Mesenchymal stem cell (in vitro differentiated cells and primary cell): ENCODE data around the gene ZNF669.

Source experiments
- DNase-seq: peaks from one replicate; pipeline ENCODE4 v3.0.0-alpha.2; 2013
- H2AFZ ChIP-seq: one replicate; pipeline ENCODE4 v1.6.1; 2013; ENCODE audit warnings: low read depth, mild to moderate bottlenecking, control low read depth, inconsistent platforms, low read length, moderate library complexity
- H2AK5ac ChIP-seq: 2 replicates; pipeline ENCODE4 v1.6.1; 2013; ENCODE audit warnings: low read length, moderate library complexity, mild to moderate bottlenecking, inconsistent platforms; ENCODE audit not compliant: severe bottlenecking
- H2BK120ac ChIP-seq: one replicate; pipeline ENCODE4 v1.6.1; 2013; ENCODE audit warnings: low read depth, mild to moderate bottlenecking, inconsistent platforms, low read length, moderate library complexity
- H2BK12ac ChIP-seq, 2 experiments: one replicate each; pipeline ENCODE4 v1.6.1; 2013; ENCODE audit warnings: inconsistent platforms in 2 of 2, low read length in 2 of 2, mild to moderate bottlenecking in 2 of 2, moderate library complexity in 2 of 2, control low read depth in 1 of 2
- H2BK15ac ChIP-seq: one replicate; pipeline ENCODE4 v1.6.1; 2013; ENCODE audit warnings: mild to moderate bottlenecking, low read depth, inconsistent platforms; ENCODE audit not compliant: poor library complexity, severe bottlenecking
- H2BK5ac ChIP-seq: 2 replicates; pipeline ENCODE4 v1.6.1; 2013; ENCODE audit warnings: low read depth, mild to moderate bottlenecking, low read length, control low read depth, inconsistent platforms; ENCODE audit not compliant: poor library complexity, severe bottlenecking
- H3K14ac ChIP-seq, 2 experiments: one replicate each; pipeline ENCODE4 v1.6.1; 2013; ENCODE audit warnings: inconsistent platforms in 2 of 2, low read length in 2 of 2, control low read depth in 1 of 2, mild to moderate bottlenecking in 1 of 2, moderate library complexity in 1 of 2
- H3K18ac ChIP-seq, 2 experiments: one replicate each; pipeline ENCODE4 v1.6.1; 2013; ENCODE audit warnings: inconsistent platforms in 2 of 2, low read length in 2 of 2, control low read depth in 1 of 2, low read depth in 1 of 2, mild to moderate bottlenecking in 1 of 2
- H3K23ac ChIP-seq, 2 experiments: one replicate each; pipeline ENCODE4 v1.6.1; 2013; ENCODE audit warnings: inconsistent platforms in 2 of 2, low read length in 2 of 2, mild to moderate bottlenecking in 2 of 2, moderate library complexity in 2 of 2, control low read depth in 1 of 2
- H3K27ac ChIP-seq: 2 replicates; pipeline ENCODE4 v1.5.1; 2013; ENCODE audit warnings: mild to moderate bottlenecking, moderate library complexity, low read length, control low read depth, inconsistent platforms; ENCODE audit not compliant: poor library complexity, severe bottlenecking
- H3K27me3 ChIP-seq, 2 experiments: 2 replicates each; pipeline versions ENCODE4 v1.6.1 to v1.7.0; 2013; ENCODE audit warnings: low read length in 2 of 2, mild to moderate bottlenecking in 2 of 2, moderate library complexity in 2 of 2, control low read depth in 1 of 2, inconsistent platforms in 1 of 2; ENCODE audit not compliant: control insufficient read depth in 1 of 2, insufficient read depth in 1 of 2
- H3K36me3 ChIP-seq, 2 experiments: 2 replicates each; pipeline versions ENCODE4 v1.6.1 to v1.7.0; 2013; ENCODE audit warnings: low read length in 2 of 2, control low read depth in 1 of 2, inconsistent platforms in 1 of 2, low read depth in 1 of 2, mild to moderate bottlenecking in 1 of 2; ENCODE audit not compliant: insufficient read depth in 2 of 2, control insufficient read depth in 1 of 2
- H3K4ac ChIP-seq, 2 experiments: one replicate each; pipeline ENCODE4 v1.6.1; 2013; ENCODE audit warnings: inconsistent platforms in 2 of 2, low read length in 2 of 2, mild to moderate bottlenecking in 2 of 2, moderate library complexity in 2 of 2, control low read depth in 1 of 2, low read depth in 1 of 2
- H3K4me1 ChIP-seq: 2 replicates; pipeline ENCODE4 v1.6.1; 2013; ENCODE audit warnings: low read depth, low read length, control low read depth; ENCODE audit not compliant: control insufficient read depth, insufficient read depth
- H3K4me2 ChIP-seq: 2 replicates; pipeline ENCODE4 v1.6.1; 2013; ENCODE audit warnings: low read length, mild to moderate bottlenecking, inconsistent platforms; ENCODE audit not compliant: poor library complexity, severe bottlenecking
- H3K4me3 ChIP-seq, 2 experiments: 2 replicates each; pipeline versions ENCODE4 v1.5.1 to v1.7.0; 2013; ENCODE audit warnings: low read length in 2 of 2, mild to moderate bottlenecking in 2 of 2, control low read depth in 1 of 2, low read depth in 1 of 2; ENCODE audit not compliant: insufficient read depth in 1 of 2
- H3K79me1 ChIP-seq: replicated peaks from 2 replicates; pipeline ENCODE4 v1.6.1; 2013; ENCODE audit warnings: mild to moderate bottlenecking, control low read depth, low read length, inconsistent platforms; ENCODE audit not compliant: poor library complexity, severe bottlenecking
- H3K9ac ChIP-seq: 2 replicates; pipeline ENCODE4 v1.7.0; 2013; ENCODE audit warnings: mild to moderate bottlenecking, low read length, moderate library complexity
- H3K9me3 ChIP-seq: 2 replicates; pipeline ENCODE4 v1.7.0; 2013; ENCODE audit warnings: mild to moderate bottlenecking, low read length; ENCODE audit not compliant: control insufficient read depth
- H4K8ac ChIP-seq: one replicate; pipeline ENCODE4 v1.6.1; 2013; ENCODE audit warnings: inconsistent platforms, mild to moderate bottlenecking, low read length, moderate library complexity
- H4K91ac ChIP-seq: one replicate; pipeline ENCODE4 v1.6.1; 2013; ENCODE audit warnings: mild to moderate bottlenecking, low read length, inconsistent platforms
- WGBS: methylation state at CpG from one replicate; pipeline ENCODE4 v1.1.7; 2013; ENCODE audit warnings: mixed read lengths; 5-methylcytosine and 5-hydroxymethylcytosine counted together

ZNF669 gene

DNA sequence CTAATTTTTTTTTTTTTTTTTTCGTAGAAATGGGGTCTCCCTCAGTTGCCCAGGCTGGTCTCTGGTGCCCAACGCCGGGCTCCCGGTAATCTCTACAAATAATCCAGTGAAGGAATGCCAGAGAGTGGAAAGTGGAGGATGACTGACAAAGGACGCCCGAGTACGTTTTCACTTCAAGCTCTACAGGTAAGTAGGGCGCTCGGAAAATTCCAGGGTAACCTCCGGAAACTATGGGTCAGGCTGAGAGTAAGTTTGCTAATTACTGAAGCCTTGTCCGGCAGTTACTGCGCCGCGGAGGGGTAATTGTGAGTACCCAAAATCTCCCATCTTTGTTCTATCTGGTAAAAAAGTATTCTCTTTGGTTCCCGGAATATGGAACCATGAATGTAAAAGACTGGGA, 1.8 kb upstream of the ZNF669 start:
- no peak overlapping the region for H4K8ac ChIP-seq
- H2BK15ac ChIP-seq = no peak overlapping the region
- no peak overlapping the region for H2AFZ ChIP-seq
- H3K27ac ChIP-seq = no peak overlapping the region
- H4K91ac ChIP-seq = no peak overlapping the region
- no peak overlapping the region for H3K4ac ChIP-seq
- no peak overlapping the region for H2AK5ac ChIP-seq
- H3K36me3 ChIP-seq = peaks cover 0 to 12% of the 10 kb centered on the region in 2 experiments
- H3K9ac ChIP-seq = no peak overlapping the region
- H3K79me1 ChIP-seq = peaks cover 2% of the 10 kb centered on the region
- DNase-seq = no peak
- H3K18ac ChIP-seq = no peak overlapping the region
- no peak overlapping the region for H2BK5ac ChIP-seq
- H3K4me3 ChIP-seq = no peak overlapping the region
- no peak overlapping the region for H2BK120ac ChIP-seq
- no peaks in the 10 kb centered on the region for H3K27me3 ChIP-seq
- no peak overlapping the region for H3K4me2 ChIP-seq
- peaks cover 13% of the 10 kb centered on the region for H3K9me3 ChIP-seq
- WGBS = 95% methylated on average over 12 of the region's 15 CpGs
- no peak overlapping the region for H3K14ac ChIP-seq
- no peak overlapping the region for H2BK12ac ChIP-seq
- H3K23ac ChIP-seq = no peak overlapping the region
- H3K4me1 ChIP-seq = peaks cover 4% of the 10 kb centered on the region

DNA sequence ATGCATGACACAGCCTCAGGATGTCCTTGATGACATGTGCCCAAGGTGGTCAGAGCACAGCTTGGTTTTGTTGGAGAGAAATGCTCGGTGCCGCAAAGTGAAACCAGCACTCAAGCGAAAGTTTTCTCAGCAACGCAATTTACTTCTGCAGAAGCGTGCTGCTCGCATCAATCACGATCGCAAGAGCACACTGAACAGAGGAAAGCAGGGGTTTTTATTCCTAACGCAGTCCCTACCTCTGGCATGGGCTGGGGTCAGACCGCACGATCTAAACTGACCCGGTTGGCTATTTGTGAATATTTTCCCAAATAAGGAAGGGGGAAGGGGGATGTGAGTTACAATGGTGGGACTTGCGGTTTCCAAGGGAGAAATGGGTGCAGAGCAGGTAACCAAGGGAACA, 809 bp upstream of the ZNF669 start:
- WGBS = 77% methylated on average over 13 of the region's 13 CpGs

DNA sequence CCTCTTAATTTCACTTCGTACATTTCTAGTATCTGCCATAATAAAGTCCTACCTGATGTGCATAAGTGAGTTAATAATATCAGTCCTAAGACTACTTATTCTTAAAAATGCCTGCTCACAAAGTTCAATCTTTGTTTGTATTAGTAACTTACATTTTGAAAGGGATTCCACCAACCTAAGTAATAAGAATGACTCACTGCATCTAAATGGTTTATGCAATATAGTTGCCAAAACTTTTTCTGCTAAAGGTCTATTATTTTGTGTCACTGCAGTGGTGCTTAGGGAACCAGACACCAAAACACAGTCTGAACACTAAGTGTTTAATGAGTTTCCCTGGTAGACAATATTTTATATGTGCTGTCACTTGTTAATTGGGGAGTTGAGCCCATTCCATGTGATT, 1.8 kb downstream of the ZNF669 start:
- Histone ChIP-seq H3K4me1 (no peaks in the 10 kb centered on the region), H2BK15ac (no peak overlapping the region), H2BK5ac (no peak overlapping the region), H3K4ac (no peak overlapping the region), H2AK5ac (no peak overlapping the region), H3K23ac (no peak overlapping the region), H3K14ac (no peak overlapping the region), H4K8ac (no peak overlapping the region), H3K9ac (no peak overlapping the region), H3K18ac (no peak overlapping the region), H3K9me3 (peaks cover 41% of the 10 kb centered on the region), H2BK120ac (no peak overlapping the region), H2BK12ac (no peak overlapping the region), H3K27me3 (no peaks in the 10 kb centered on the region), H2AFZ (no peak overlapping the region), H3K27ac (no peak overlapping the region), H4K91ac (no peak overlapping the region), H3K36me3 (peaks cover 15 to 42% of the 10 kb centered on the region in 2 experiments), H3K4me2 (no peak overlapping the region), H3K4me3 (peak overlapping the region in 1 of 2 experiments; percentile 99), H3K79me1 (peaks cover 11% of the 10 kb centered on the region)
- WGBS = no CpG with 5 or more reads among the region's 1 CpG
- DNase-seq = peak; percentile 11

More for the DNA sequence above, 809 bp upstream of the ZNF669 start:
- no peak overlapping the region for H2BK12ac ChIP-seq
- peak overlapping the region; percentile 97 for H3K9ac ChIP-seq
- no peak overlapping the region for H2BK15ac ChIP-seq
- H2BK120ac ChIP-seq = no peak overlapping the region
- no peak overlapping the region for H3K14ac ChIP-seq
- H3K4me3 ChIP-seq = peak overlapping the region in 1 of 2 experiments; percentile 99
- H3K9me3 ChIP-seq = peaks cover 22% of the 10 kb centered on the region
- H3K4me2 ChIP-seq = no peak overlapping the region
- H2AK5ac ChIP-seq = no peak overlapping the region
- H2AFZ ChIP-seq = no peak overlapping the region
- peaks cover 6 to 21% of the 10 kb centered on the region in 2 experiments for H3K36me3 ChIP-seq
- no peak overlapping the region for H4K8ac ChIP-seq
- DNase-seq = no peak
- no peak overlapping the region for H4K91ac ChIP-seq
- H3K18ac ChIP-seq = no peak overlapping the region
- peaks cover 10% of the 10 kb centered on the region for H3K79me1 ChIP-seq
- H3K27me3 ChIP-seq = no peaks in the 10 kb centered on the region
- no peak overlapping the region for H3K27ac ChIP-seq
- H3K4ac ChIP-seq = no peak overlapping the region
- no peaks in the 10 kb centered on the region for H3K4me1 ChIP-seq
- H3K23ac ChIP-seq = no peak overlapping the region
- H2BK5ac ChIP-seq = no peak overlapping the region

DNA sequence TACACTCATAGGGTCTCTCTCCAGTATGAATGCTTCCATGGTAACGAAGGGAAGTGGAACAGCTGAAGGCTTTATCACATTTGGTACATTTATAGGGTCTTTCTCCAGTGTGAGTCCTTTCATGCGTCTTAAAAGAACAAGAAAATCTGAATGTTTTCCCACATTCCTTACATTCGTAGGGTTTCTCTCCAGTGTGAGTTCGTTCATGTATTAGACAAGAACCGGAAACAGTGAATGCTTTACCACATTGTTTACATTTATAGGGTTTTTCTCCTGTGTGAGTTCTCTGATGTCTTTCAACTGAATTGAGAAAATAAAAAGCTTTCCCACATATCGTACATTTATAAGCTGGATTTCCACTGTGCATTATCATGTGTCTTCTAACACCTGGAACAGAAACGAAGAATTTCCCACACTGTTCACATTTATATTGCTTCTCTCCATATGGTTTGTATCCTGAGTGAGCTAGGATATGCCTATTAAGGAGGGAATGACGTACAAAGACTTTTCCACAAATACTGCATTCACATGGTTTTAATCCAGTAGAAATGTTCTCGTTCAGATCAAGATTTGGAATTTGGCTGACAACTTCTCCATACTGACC, 3.4 kb downstream of the ZNF669 start:
- Histone ChIP-seq H4K91ac (no peak overlapping the region), H3K4me1 (no peaks in the 10 kb centered on the region), H3K27ac (no peak overlapping the region), H2BK5ac (no peak overlapping the region), H2BK12ac (no peak overlapping the region), H3K14ac (no peak overlapping the region), H3K4me2 (no peak overlapping the region), H2BK120ac (no peak overlapping the region), H3K23ac (no peak overlapping the region), H3K18ac (no peak overlapping the region), H3K4me3 (peak overlapping the region in 1 of 2 experiments; percentile 57), H2AFZ (no peak overlapping the region), H2BK15ac (no peak overlapping the region), H2AK5ac (no peak overlapping the region), H3K79me1 (peaks cover 11% of the 10 kb centered on the region), H3K9ac (no peak overlapping the region), H3K27me3 (no peaks in the 10 kb centered on the region), H4K8ac (no peak overlapping the region), H3K36me3 (peaks cover 25 to 50% of the 10 kb centered on the region in 2 experiments), H3K4ac (no peak overlapping the region), H3K9me3 (peaks cover 57% of the 10 kb centered on the region)
- DNase-seq = no peak
- 100% methylated on average over 5 of the region's 9 CpGs for WGBS
